A673 (cell line): ENCODE results near the gene KRTAP10-8.

Experiments used
- EZH2 ChIP-seq: fragments of 200-600 bp; sonication (generic); IDR thresholded peaks from 2 replicates; pipeline ENCODE4 v1.6.1; 2017; ENCODE audit warnings: borderline replicate concordance, low read depth, mild to moderate bottlenecking, mixed read lengths, antibody characterized with exemption, low read length; ENCODE audit not compliant: poor library complexity, severe bottlenecking
- TF ChIP-seq, protein P1 (sequence below): fragments of 300-800, 200-600 bp; sonication (generic); conservative IDR thresholded peaks from 2 replicates; pipeline ENCODE4 v1.5.1; 2017; ENCODE audit warnings: low read depth, mild to moderate bottlenecking, antibody characterized with exemption, low read length, moderate library complexity, mixed read lengths

DNA sequence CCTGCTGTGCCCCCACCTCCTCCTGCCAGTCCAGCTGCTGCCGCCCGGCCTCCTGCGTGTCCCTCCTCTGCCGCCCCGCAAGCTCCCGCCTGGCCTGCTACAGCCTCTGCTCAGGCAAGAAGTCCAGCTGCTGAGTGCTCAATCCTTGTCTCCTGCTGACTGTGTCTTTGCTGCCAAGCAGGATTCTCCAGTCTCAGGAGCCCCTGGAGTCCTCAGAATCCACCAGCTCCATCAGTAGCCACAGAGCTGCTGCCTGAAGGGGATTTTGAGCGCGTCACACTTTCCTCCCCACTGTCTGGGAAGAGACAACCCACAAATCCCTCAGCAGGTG is 35.3 kb downstream of the KRTAP10-8 start:
- TF ChIP-seq, protein P1, sequence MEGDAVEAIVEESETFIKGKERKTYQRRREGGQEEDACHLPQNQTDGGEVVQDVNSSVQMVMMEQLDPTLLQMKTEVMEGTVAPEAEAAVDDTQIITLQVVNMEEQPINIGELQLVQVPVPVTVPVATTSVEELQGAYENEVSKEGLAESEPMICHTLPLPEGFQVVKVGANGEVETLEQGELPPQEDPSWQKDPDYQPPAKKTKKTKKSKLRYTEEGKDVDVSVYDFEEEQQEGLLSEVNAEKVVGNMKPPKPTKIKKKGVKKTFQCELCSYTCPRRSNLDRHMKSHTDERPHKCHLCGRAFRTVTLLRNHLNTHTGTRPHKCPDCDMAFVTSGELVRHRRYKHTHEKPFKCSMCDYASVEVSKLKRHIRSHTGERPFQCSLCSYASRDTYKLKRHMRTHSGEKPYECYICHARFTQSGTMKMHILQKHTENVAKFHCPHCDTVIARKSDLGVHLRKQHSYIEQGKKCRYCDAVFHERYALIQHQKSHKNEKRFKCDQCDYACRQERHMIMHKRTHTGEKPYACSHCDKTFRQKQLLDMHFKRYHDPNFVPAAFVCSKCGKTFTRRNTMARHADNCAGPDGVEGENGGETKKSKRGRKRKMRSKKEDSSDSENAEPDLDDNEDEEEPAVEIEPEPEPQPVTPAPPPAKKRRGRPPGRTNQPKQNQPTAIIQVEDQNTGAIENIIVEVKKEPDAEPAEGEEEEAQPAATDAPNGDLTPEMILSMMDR: no peak
- TF ChIP-seq EZH2: no peak
